LHCN-M2 (cell line): ENCODE measurements around the gene AFG3L2. TPM values are rescaled to one million over a fixed set of nuclear protein-coding genes. Genes with fewer than 3 reads are reported as not detected.

Experiments used
- total RNA-seq: library from RNA; depleted of rRNA; stranded (reverse); fragments of >200 nt; gene quantifications from 2 replicates; pipeline ENCODE4 v1.2.3, GENCODE V29; 2014; rRNA removed

Gene AFG3L2
- total RNA-seq, 1 experiment from 2014 or later = 49.9 TPM

Other genes with a start within 250 kb of the AFG3L2 start
- gene CIDEA, start 122.9 kb downstream of the AFG3L2 start, total RNA-seq = not detected in 2 replicates
- 726 and 794 TPM in 2 replicates for gene TUBB6, start 69.0 kb downstream of the AFG3L2 start, total RNA-seq
- 2.3 and 3.8 TPM in 2 replicates for gene PRELID3A, start 30.7 kb upstream of the AFG3L2 start, total RNA-seq